ENCODE data around the gene ALS2CL.

Gene ALS2CL

DNA sequence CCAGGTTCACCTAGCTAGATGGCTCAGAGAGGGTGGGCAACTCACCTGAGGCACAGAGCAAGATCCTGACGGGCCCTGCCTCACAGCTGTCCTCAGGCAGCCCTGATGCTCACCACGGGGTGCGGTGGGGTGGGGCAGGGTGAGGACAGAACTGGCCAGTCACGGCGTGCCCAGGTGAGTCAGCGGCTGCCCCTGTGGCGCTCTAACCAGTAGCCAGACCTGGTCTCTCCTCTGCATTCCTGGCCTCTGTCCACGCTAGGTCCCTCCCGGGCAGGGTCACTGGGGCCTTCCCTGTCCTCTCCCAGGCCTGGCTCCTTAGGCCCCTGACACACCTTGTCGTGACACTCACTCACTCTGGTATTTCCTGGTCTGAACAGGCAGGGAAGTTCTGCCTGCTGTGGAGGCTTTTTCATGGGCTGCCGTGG is 901 bp downstream of the ALS2CL start:
- H3K4me3 ChIP-seq (ENCODE audit: low read depth, low read length): no peak overlapping the region
- no peak for TF ChIP-seq CTCF (IDR thresholded peaks at IDR 0.05; ENCODE audit: low read depth, low read length)

GRCh38 chr3:46690798-46691197 is 2.7 kb downstream of the ALS2CL start:
- no peak for TF ChIP-seq CTCF (IDR thresholded peaks at IDR 0.05; ENCODE audit: low read depth, low read length)
- H3K4me3 ChIP-seq (ENCODE audit: low read depth, low read length): no peak overlapping the region

- H3K4me3 ChIP-seq (ENCODE audit: low read depth, low read length): no peak overlapping the region
- TF ChIP-seq CTCF (IDR thresholded peaks at IDR 0.05; ENCODE audit: low read depth, low read length): no peak
Observed at GRCh38 chr3:46685446-46685845, 8.0 kb downstream of the ALS2CL start.

GRCh38 chr3:46684891-46685290 is 8.6 kb downstream of the ALS2CL start:
- H3K4me3 ChIP-seq (ENCODE audit: low read depth, low read length): no peak overlapping the region
- TF ChIP-seq CTCF (IDR thresholded peaks at IDR 0.05; ENCODE audit: low read depth, low read length): no peak

- no peak overlapping the region for H3K4me3 ChIP-seq (ENCODE audit: low read depth, low read length)
- TF ChIP-seq CTCF (IDR thresholded peaks at IDR 0.05; ENCODE audit: low read depth, low read length): no peak
Observed at GRCh38 chr3:46682974-46683373, 10.5 kb downstream of the ALS2CL start.

- TF ChIP-seq CTCF (IDR thresholded peaks at IDR 0.05; ENCODE audit: low read depth, low read length): no peak
- H3K4me3 ChIP-seq (ENCODE audit: low read depth, low read length): no peak overlapping the region
Observed at GRCh38 chr3:46681856-46682540, 11.5 kb downstream of the ALS2CL start.

DNA sequence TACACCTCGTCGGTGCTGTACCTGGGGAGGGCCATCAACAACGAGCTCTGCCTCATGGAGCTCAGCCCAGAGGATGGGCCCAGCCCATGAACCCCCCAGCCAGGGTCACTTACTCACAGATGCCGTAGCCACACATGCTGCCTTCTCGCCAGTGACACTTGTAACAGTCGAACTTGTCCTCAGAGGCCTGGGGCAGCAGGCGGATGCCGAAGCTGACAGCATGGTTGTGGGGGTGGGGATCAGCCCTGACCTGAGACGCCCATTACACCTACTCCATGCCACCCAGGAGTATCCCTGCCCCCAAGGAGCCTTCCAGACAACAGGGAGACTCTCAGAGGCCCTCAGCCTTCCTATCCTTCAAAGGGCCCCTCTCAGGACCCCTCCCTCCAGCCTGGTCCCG is 12.1 kb downstream of the ALS2CL start:
- no peak overlapping the region for H3K4me3 ChIP-seq (ENCODE audit: low read depth, low read length)
- no peak for TF ChIP-seq CTCF (IDR thresholded peaks at IDR 0.05; ENCODE audit: low read depth, low read length)
